Endothelial cell (in vitro differentiated cells): ENCODE data around the gene ARFGEF2. TPM values are rescaled to one million over a fixed set of nuclear protein-coding genes. Genes with fewer than 3 reads are reported as not detected.

Source experiments
- DNase-seq: peaks from one replicate; pipeline ENCODE4 v3.0.0; 2021; ENCODE audit warnings: low spot score
- H3K27ac Mint-ChIP-seq: one replicate; pipeline ENCODE4 v1.8.0; 2021; ENCODE audit warnings: mixed read lengths, inconsistent platforms; ENCODE audit not compliant: unreplicated experiment
- H3K27me3 Mint-ChIP-seq: one replicate; pipeline ENCODE4 v1.8.0; 2021; ENCODE audit warnings: mild to moderate bottlenecking, moderate library complexity, mixed read lengths, inconsistent platforms; ENCODE audit not compliant: unreplicated experiment
- H3K36me3 Mint-ChIP-seq: one replicate; pipeline ENCODE4 v1.8.0; 2021; ENCODE audit warnings: mild to moderate bottlenecking, low read depth, mixed read lengths, inconsistent platforms; ENCODE audit not compliant: unreplicated experiment
- H3K4me1 Mint-ChIP-seq: one replicate; pipeline ENCODE4 v1.8.0; 2021; ENCODE audit warnings: mild to moderate bottlenecking, mixed read lengths, inconsistent platforms; ENCODE audit not compliant: unreplicated experiment
- H3K4me3 Mint-ChIP-seq: one replicate; pipeline ENCODE4 v1.8.0; 2021; ENCODE audit warnings: mild to moderate bottlenecking, mixed read lengths, inconsistent platforms; ENCODE audit not compliant: unreplicated experiment
- H3K9me3 Mint-ChIP-seq: one replicate; pipeline ENCODE4 v1.8.0; 2021; ENCODE audit warnings: mixed read lengths, inconsistent platforms; ENCODE audit not compliant: unreplicated experiment
- total RNA-seq: library from RNA; stranded (reverse); fragmentation: NEBNext Ultra II Directional; extraction: Animal tissue kit (Norgen Biotek cat#: 25700); gene quantifications from one replicate; pipeline ENCODE4 v1.2.1, GENCODE V29; 2021; ENCODE audit not compliant: unreplicated experiment
- TF ChIP-seq, protein P1 (sequence below): fragments of 200-600 bp; sonication (generic); IDR thresholded peaks from one replicate; pipeline ENCODE4 v1.5.0; 2021; ENCODE audit warnings: antibody characterized with exemption; ENCODE audit not compliant: unreplicated experiment

Gene ARFGEF2
- total RNA-seq, 1 donor from 2014 or later: 20.3 TPM

DNA sequence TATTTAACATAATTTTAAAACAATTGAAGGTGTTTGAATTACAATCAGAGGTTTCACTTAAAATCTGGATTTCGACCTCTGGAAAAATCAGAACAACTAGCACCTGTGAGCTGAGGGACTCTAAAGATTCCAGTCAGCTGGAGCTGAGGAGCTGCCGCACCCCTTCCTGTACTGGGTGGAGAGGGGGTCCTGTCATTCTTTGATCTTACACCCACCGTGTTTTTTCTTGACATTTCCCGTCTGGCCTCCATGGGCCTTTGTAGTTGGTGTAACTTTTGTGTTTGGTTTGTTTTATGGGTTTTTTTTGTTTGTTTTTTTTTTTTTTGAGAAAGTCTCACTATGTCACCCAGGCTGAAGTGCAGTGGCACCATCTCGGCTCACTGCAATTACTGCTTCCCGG, 17.2 kb downstream of the ARFGEF2 start:
- DNase-seq: no peak
- Mint-ChIP-seq H3K4me3 (no peak overlapping the region), H3K27ac (no peak overlapping the region), H3K27me3 (peaks cover 2% of the 10 kb centered on the region), H3K4me1 (peaks cover 13% of the 10 kb centered on the region), H3K9me3 (no peaks in the 10 kb centered on the region), H3K36me3 (peaks cover 9% of the 10 kb centered on the region)
- TF ChIP-seq, protein P1, sequence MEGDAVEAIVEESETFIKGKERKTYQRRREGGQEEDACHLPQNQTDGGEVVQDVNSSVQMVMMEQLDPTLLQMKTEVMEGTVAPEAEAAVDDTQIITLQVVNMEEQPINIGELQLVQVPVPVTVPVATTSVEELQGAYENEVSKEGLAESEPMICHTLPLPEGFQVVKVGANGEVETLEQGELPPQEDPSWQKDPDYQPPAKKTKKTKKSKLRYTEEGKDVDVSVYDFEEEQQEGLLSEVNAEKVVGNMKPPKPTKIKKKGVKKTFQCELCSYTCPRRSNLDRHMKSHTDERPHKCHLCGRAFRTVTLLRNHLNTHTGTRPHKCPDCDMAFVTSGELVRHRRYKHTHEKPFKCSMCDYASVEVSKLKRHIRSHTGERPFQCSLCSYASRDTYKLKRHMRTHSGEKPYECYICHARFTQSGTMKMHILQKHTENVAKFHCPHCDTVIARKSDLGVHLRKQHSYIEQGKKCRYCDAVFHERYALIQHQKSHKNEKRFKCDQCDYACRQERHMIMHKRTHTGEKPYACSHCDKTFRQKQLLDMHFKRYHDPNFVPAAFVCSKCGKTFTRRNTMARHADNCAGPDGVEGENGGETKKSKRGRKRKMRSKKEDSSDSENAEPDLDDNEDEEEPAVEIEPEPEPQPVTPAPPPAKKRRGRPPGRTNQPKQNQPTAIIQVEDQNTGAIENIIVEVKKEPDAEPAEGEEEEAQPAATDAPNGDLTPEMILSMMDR: no peak

DNA sequence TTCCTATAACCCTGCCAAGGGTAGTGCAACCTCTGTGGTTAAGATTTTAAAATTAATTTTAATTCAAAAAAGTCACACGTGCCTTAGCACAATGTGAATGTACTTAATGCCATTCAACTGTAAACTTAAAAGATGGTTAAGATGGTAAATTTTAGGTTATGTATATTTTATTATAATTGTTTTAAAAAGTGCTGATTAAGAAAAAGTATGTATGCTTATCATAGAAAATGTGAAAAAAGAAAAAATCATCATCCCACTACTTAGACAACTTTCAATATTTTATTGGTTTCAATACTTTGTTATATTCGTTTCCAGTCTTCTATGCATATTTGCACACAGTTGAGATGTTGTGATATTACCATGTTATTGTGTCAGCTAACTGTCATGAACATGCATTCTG, 18.7 kb downstream of the ARFGEF2 start:
- H3K27ac Mint-ChIP-seq: no peak overlapping the region
- H3K4me3 Mint-ChIP-seq: no peak overlapping the region
- H3K27me3 Mint-ChIP-seq: no peaks in the 10 kb centered on the region

DNA sequence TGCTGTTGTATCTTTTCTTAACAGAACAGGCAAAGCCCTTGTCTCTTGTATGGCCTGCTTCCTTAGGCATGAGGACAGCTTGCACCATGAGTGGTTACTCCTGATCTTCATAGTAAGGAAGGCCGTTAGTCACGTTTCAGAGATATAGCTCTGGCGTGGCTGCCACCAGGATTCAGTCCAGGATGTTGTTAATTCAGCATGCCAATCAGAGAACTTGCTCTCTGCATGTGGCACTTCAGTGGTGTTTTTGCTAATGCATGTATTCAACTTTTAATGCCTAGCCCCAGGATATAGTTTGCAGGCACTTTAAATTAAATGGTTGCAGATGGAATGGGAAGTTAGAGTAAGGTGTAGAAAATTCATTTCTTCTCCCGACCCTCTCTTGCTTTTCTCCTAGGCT, 20.0 kb downstream of the ARFGEF2 start:
- Mint-ChIP-seq H3K4me1 (peaks cover 10% of the 10 kb centered on the region), H3K36me3 (peaks cover 11% of the 10 kb centered on the region), H3K27me3 (no peaks in the 10 kb centered on the region), H3K9me3 (no peaks in the 10 kb centered on the region), H3K27ac (no peak overlapping the region), H3K4me3 (no peak overlapping the region)
- TF ChIP-seq, protein P1: no peak
- DNase-seq: no peak

More for the DNA sequence above, 18.7 kb downstream of the ARFGEF2 start:
- no peak for DNase-seq
- TF ChIP-seq, protein P1: no peak
- peaks cover 11% of the 10 kb centered on the region for H3K36me3 Mint-ChIP-seq
- H3K4me1 Mint-ChIP-seq: peaks cover 10% of the 10 kb centered on the region
- H3K9me3 Mint-ChIP-seq: no peaks in the 10 kb centered on the region

DNA sequence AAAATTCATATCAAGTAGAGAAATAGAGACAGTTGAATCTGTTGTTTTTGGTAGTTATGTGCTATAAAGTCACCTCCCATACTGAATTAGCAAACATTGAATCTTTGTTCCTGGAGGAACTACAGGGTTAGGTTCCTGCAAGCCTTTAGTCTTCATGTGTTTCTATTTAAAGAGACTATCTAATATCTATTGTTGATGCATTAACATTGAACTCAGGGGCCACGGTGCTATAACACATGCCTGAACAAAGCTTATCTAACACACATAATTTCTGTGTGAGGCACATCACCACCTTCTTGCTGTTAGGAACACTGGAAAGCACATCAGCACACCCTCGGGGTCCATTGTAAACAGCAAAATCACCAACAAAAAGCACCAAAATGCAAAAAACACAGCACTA, 21.2 kb downstream of the ARFGEF2 start:
- no peak overlapping the region for H3K27ac Mint-ChIP-seq
- TF ChIP-seq, protein P1: no peak
- no peak for DNase-seq
- H3K27me3 Mint-ChIP-seq: no peaks in the 10 kb centered on the region
- H3K36me3 Mint-ChIP-seq: peaks cover 5% of the 10 kb centered on the region
- H3K4me3 Mint-ChIP-seq: no peak overlapping the region
- H3K4me1 Mint-ChIP-seq: no peaks in the 10 kb centered on the region
- no peaks in the 10 kb centered on the region for H3K9me3 Mint-ChIP-seq

DNA sequence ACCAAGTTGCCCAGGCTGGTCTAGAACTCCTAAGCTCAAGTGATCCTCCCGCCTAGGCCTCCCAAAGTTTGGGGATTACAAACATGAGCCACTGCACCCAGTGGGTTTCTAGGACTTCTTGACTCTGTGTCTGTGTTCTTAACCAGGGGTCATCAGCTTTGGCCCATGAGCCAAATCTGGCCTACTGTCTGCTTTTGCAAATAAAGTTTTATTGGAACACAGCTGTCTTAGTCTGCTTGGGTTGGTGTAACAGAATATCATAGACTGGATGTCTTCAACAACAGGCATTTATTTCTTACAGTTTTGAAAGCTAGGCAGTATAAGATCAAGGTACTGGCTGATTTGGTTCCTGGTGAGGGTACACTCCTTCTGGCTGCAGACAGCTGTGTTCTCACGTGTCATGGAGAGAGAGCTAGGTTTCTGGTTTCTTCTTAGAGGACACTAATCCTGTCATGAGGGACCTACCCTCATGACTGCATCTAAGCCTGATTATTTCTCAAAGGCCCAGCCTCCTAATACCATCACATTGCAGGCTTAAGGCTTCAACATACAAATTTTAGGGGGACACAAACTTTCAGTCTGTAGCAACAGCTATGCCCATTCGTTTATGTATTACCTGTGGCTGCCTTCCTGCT, 23.3 kb downstream of the ARFGEF2 start:
- H3K9me3 Mint-ChIP-seq: no peaks in the 10 kb centered on the region
- no peaks in the 10 kb centered on the region for H3K27me3 Mint-ChIP-seq

More for the DNA sequence above, 23.3 kb downstream of the ARFGEF2 start:
- H3K4me3 Mint-ChIP-seq: no peak overlapping the region
- H3K4me1 Mint-ChIP-seq: no peaks in the 10 kb centered on the region
- TF ChIP-seq, protein P1: no peak
- peaks cover 5% of the 10 kb centered on the region for H3K36me3 Mint-ChIP-seq
- no peak for DNase-seq
- no peak overlapping the region for H3K27ac Mint-ChIP-seq
